Gastroesophageal sphincter (tissue), 4 donors: ENCODE data around the gene COL5A1. TPM values are rescaled to one million over a fixed set of nuclear protein-coding genes. Genes with fewer than 3 reads are reported as not detected.

Source experiments
- ATAC-seq: fragments of 150-250 bp; one replicate; pipeline ENCODE4 v1.9.1; 2016; ENCODE audit warnings: mild to moderate bottlenecking, moderate library complexity
- H3K27ac ChIP-seq, 4 donors: fragments of 200-600 bp; sonication (generic) in 3 of 4; 1 replicate in 3 of 4; 2 replicates in 1 of 4; pipeline ENCODE4 v1.5.1; 2016 to 2019
- H3K27me3 ChIP-seq: fragments of 200-600 bp; sonication (generic); one replicate; pipeline ENCODE4 v1.5.1; 2019
- H3K36me3 ChIP-seq, 2 donors: fragments of 200-600 bp; sonication (generic); one replicate each; pipeline ENCODE4 v1.5.1; 2019; ENCODE audit warnings: control low read depth in 1 of 2
- H3K4me1 ChIP-seq, 3 donors: fragments of 200-600 bp; sonication (generic); 1 replicate in 2 of 3; 2 replicates in 1 of 3; pipeline ENCODE4 v1.5.1; 2016 to 2019; ENCODE audit warnings: control low read depth in 2 of 3
- H3K4me3 ChIP-seq, 2 donors: fragments of 200-600 bp; sonication (generic); one replicate each; pipeline ENCODE4 v1.5.1; 2019; ENCODE audit warnings: mild to moderate bottlenecking in 1 of 2, moderate library complexity in 1 of 2
- H3K9me3 ChIP-seq, 3 donors: fragments of 200-600 bp; sonication (generic); one replicate each; pipeline ENCODE4 v1.5.1; 2017 to 2019; ENCODE audit warnings: control low read depth in 2 of 3
- CTCF ChIP-seq, 4 experiments: fragments of 200-600 bp in 2 of 4; fragments of 450-650 bp in 2 of 4; sonication (generic) in 1 of 4; IDR thresholded peaks; one replicate each; pipeline ENCODE4 v1.5.1; 2017 to 2019; ENCODE audit warnings: antibody characterized with exemption in 4 of 4, mild to moderate bottlenecking in 2 of 4, moderate library complexity in 2 of 4
- EP300 ChIP-seq: sonication (generic); formaldehyde crosslinking; IDR thresholded peaks from one replicate; pipeline ENCODE4 v1.6.1; 2017; ENCODE audit warnings: antibody characterized with exemption, mild to moderate bottlenecking
- POLR2A ChIP-seq, 2 donors: fragments of 450-650 bp; IDR thresholded peaks; one replicate each; pipeline ENCODE4 v1.6.1; 2017; ENCODE audit warnings: antibody characterized with exemption in 2 of 2, mild to moderate bottlenecking in 2 of 2, moderate library complexity in 1 of 2
- POLR2AphosphoS5 ChIP-seq: sonication (generic); formaldehyde crosslinking; IDR thresholded peaks from one replicate; pipeline ENCODE4 v1.6.1; 2017; ENCODE audit warnings: antibody characterized with exemption
- WGBS, 2 donors: methylation state at CpG; one replicate each; pipeline ENCODE4 v1.1.5; 2018; ENCODE audit warnings: low coverage in 1 of 2; 5-methylcytosine and 5-hydroxymethylcytosine counted together
- total RNA-seq, 4 donors: library from RNA; depleted of rRNA; stranded (reverse); fragments of >200 nt; gene quantifications; one replicate each; pipeline ENCODE4 v1.1.0, GENCODE V29; 2016

The COL5A1 gene
- total RNA-seq, 4 donors from 2014 or later = 48.5 to 86.4 (median 74.9) TPM

- H3K36me3 ChIP-seq = peaks cover 0 to 83% of the 10 kb centered on the region in 2 donors
- H3K27me3 ChIP-seq = no peaks in the 10 kb centered on the region
- H3K9me3 ChIP-seq = no peaks in the 10 kb centered on the region
- H3K27ac ChIP-seq = peak overlapping the region in 3 of 4 donors; percentile 25 to 39 (median 33)
- TF ChIP-seq CTCF (IDR thresholded peaks at IDR 0.05) (no peak), EP300 (no peak)
- WGBS, 2 donors = 58% methylated on average over 5 of the region's 23 CpGs; no CpG with 5 or more reads in 1 of the 2 donors
- peak; percentile 55 for ATAC-seq
- no peak overlapping the region for H3K4me3 ChIP-seq
- H3K4me1 ChIP-seq = peaks cover 0 to 58% (median 22%) of the 10 kb centered on the region in 3 donors
Measured at GRCh38 chr9:134785325-134786108, 143.9 kb downstream of the COL5A1 start.

GRCh38 chr9:134787601-134788531 is 146.3 kb downstream of the COL5A1 start:
- TF ChIP-seq POLR2A (IDR thresholded peaks at IDR 0.05) = no peak
- TF ChIP-seq CTCF (IDR thresholded peaks at IDR 0.05) = no peak
- no peak for TF ChIP-seq POLR2AphosphoS5
- no peak for TF ChIP-seq EP300
- H3K4me1 ChIP-seq = peaks cover 0 to 54% (median 22%) of the 10 kb centered on the region in 3 donors
- H3K27me3 ChIP-seq = no peaks in the 10 kb centered on the region
- H3K9me3 ChIP-seq = no peaks in the 10 kb centered on the region
- WGBS, 2 donors = 74 to 91% methylated on average over 5 of the region's 8 CpGs
- no peak for ATAC-seq
- H3K27ac ChIP-seq = peak overlapping the region in 3 of 4 donors; percentile 51 to 83 (median 71)
- H3K4me3 ChIP-seq = no peak overlapping the region
- H3K36me3 ChIP-seq = peaks cover 0 to 81% of the 10 kb centered on the region in 2 donors

GRCh38 chr9:134789168-134789567 is 147.6 kb downstream of the COL5A1 start:
- Histone ChIP-seq H3K4me3 (no peak overlapping the region), H3K27ac (peak overlapping the region; percentile 32 to 83 (median 61)), H3K9me3 (no peaks in the 10 kb centered on the region), H3K27me3 (no peaks in the 10 kb centered on the region), H3K36me3 (peaks cover 0 to 86% of the 10 kb centered on the region in 2 donors), H3K4me1 (peaks cover 0 to 41% (median 17%) of the 10 kb centered on the region in 3 donors)
- peak; percentile 85 for TF ChIP-seq POLR2AphosphoS5
- no peak for TF ChIP-seq POLR2A (IDR thresholded peaks at IDR 0.05)
- TF ChIP-seq CTCF (IDR thresholded peaks at IDR 0.05) = no peak
- no peak for TF ChIP-seq EP300
- peak; percentile 67 for ATAC-seq
- 32 to 37% methylated on average over 2 to 7 of the region's 8 CpGs for WGBS, 2 donors

- H3K36me3 ChIP-seq = peaks cover 0 to 86% of the 10 kb centered on the region in 2 donors
- TF ChIP-seq EP300 (no peak), POLR2A (IDR thresholded peaks at IDR 0.05) (no peak), POLR2AphosphoS5 (no peak), CTCF (IDR thresholded peaks at IDR 0.05) (no peak)
- ATAC-seq = no peak
- peaks cover 0 to 29% (median 10%) of the 10 kb centered on the region in 3 donors for H3K4me1 ChIP-seq
- H3K27ac ChIP-seq = no peak overlapping the region
- H3K27me3 ChIP-seq = no peaks in the 10 kb centered on the region
- H3K9me3 ChIP-seq = no peaks in the 10 kb centered on the region
- 50 to 100% methylated on average over 1 to 2 of the region's 9 CpGs for WGBS, 2 donors
- H3K4me3 ChIP-seq = no peak overlapping the region
Measured at GRCh38 chr9:134791009-134791408, 149.4 kb downstream of the COL5A1 start.
